KMS-11 (cell line): ENCODE measurements around the gene HIF1AN.

ENCODE experiments used
- H2AFZ ChIP-seq: fragments of 200-600 bp; sonication (generic); 2 replicates; pipeline ENCODE4 v1.6.1; 2016; ENCODE audit warnings: antibody characterized with exemption, mixed run types, low read depth
- H3K27ac ChIP-seq: fragments of 200-600 bp; sonication (generic); 2 replicates; pipeline ENCODE4 v1.6.1; 2016; ENCODE audit warnings: mild to moderate bottlenecking, mixed run types
- H3K27me3 ChIP-seq: fragments of 200-600 bp; sonication (generic); 2 replicates; pipeline ENCODE4 v1.6.1; 2017; ENCODE audit warnings: mild to moderate bottlenecking, low read depth, mixed run types, moderate library complexity; ENCODE audit not compliant: insufficient read depth
- H3K36me3 ChIP-seq: fragments of 200-600 bp; sonication (generic); 2 replicates; pipeline ENCODE4 v1.6.1; 2017; ENCODE audit warnings: mild to moderate bottlenecking, mixed run types; ENCODE audit not compliant: insufficient read depth
- H3K4me1 ChIP-seq: fragments of 200-600 bp; sonication (generic); 2 replicates; pipeline ENCODE4 v1.6.1; 2016; ENCODE audit warnings: mild to moderate bottlenecking, low read depth, mixed run types; ENCODE audit not compliant: poor library complexity, severe bottlenecking
- H3K4me2 ChIP-seq: fragments of 200-600 bp; sonication (generic); 2 replicates; pipeline ENCODE4 v1.7.0; 2016; ENCODE audit warnings: mild to moderate bottlenecking, mixed run types
- H3K4me3 ChIP-seq: fragments of 200-600 bp; sonication (generic); IDR thresholded peaks from 2 replicates; pipeline ENCODE4 v1.6.1; 2017; ENCODE audit warnings: low read depth, low read length, mixed read lengths; ENCODE audit not compliant: insufficient read depth
- H3K79me2 ChIP-seq: fragments of 200-600 bp; sonication (generic); 2 replicates; pipeline ENCODE4 v1.6.1; 2016; ENCODE audit warnings: low read depth, mixed run types; ENCODE audit not compliant: insufficient read depth
- H3K9ac ChIP-seq: fragments of 200-600 bp; sonication (generic); 2 replicates; pipeline ENCODE4 v1.6.1; 2016; ENCODE audit warnings: mild to moderate bottlenecking, mixed run types
- H4K20me1 ChIP-seq: fragments of 200-600 bp; sonication (generic); 2 replicates; pipeline ENCODE4 v1.6.1; 2016; ENCODE audit warnings: mild to moderate bottlenecking, mixed run types; ENCODE audit not compliant: insufficient read depth
- CTCF ChIP-seq: fragments of 200-600 bp; sonication (generic); conservative IDR thresholded peaks from 2 replicates; pipeline ENCODE4 v1.6.1; 2017; ENCODE audit warnings: low read depth, mild to moderate bottlenecking, antibody characterized with exemption, low read length, moderate library complexity, mixed read lengths

The HIF1AN gene

GRCh38 chr10:100553929-100554328, 18.2 kb downstream of the HIF1AN start:
- TF ChIP-seq CTCF: no peak
- Histone ChIP-seq H3K36me3 (no peaks in the 10 kb centered on the region), H3K27me3 (no peaks in the 10 kb centered on the region)

GRCh38 chr10:100554902-100555301, 19.2 kb downstream of the HIF1AN start:
- Histone ChIP-seq H3K27me3 (no peaks in the 10 kb centered on the region), H4K20me1 (no peaks in the 10 kb centered on the region), H3K4me3 (no peak overlapping the region), H2AFZ (no peak overlapping the region), H3K79me2 (no peaks in the 10 kb centered on the region), H3K27ac (no peak overlapping the region), H3K36me3 (no peaks in the 10 kb centered on the region), H3K4me1 (no peaks in the 10 kb centered on the region), H3K9ac (no peak overlapping the region), H3K4me2 (no peak overlapping the region)
- no peak for TF ChIP-seq CTCF

More at GRCh38 chr10:100553929-100554328, 18.2 kb downstream of the HIF1AN start:
- Histone ChIP-seq H3K27ac (no peak overlapping the region), H4K20me1 (no peaks in the 10 kb centered on the region), H3K4me3 (no peak overlapping the region), H3K4me1 (no peaks in the 10 kb centered on the region), H3K79me2 (no peaks in the 10 kb centered on the region), H2AFZ (no peak overlapping the region), H3K9ac (no peak overlapping the region), H3K4me2 (no peak overlapping the region)

- no peaks in the 10 kb centered on the region for H4K20me1 ChIP-seq
Observed at GRCh38 chr10:100560248-100560647, 24.5 kb downstream of the HIF1AN start.

GRCh38 chr10:100561005-100561404, 25.3 kb downstream of the HIF1AN start:
- H3K27ac ChIP-seq: no peak overlapping the region
- H3K9ac ChIP-seq: no peak overlapping the region
- H3K4me3 ChIP-seq: no peak overlapping the region
- H3K27me3 ChIP-seq: no peaks in the 10 kb centered on the region; the same call in 1 of the 2 replicates
- no peak overlapping the region for H2AFZ ChIP-seq
- H3K4me2 ChIP-seq: no peak overlapping the region
- H3K36me3 ChIP-seq: no peaks in the 10 kb centered on the region
- no peaks in the 10 kb centered on the region for H3K4me1 ChIP-seq
- no peak for TF ChIP-seq CTCF
- no peaks in the 10 kb centered on the region for H3K79me2 ChIP-seq
- no peaks in the 10 kb centered on the region for H4K20me1 ChIP-seq

More at GRCh38 chr10:100560248-100560647, 24.5 kb downstream of the HIF1AN start:
- Histone ChIP-seq H3K9ac (no peak overlapping the region), H3K4me1 (no peaks in the 10 kb centered on the region), H3K4me2 (no peak overlapping the region), H2AFZ (no peak overlapping the region), H3K27ac (no peak overlapping the region), H3K79me2 (no peaks in the 10 kb centered on the region), H3K4me3 (no peak overlapping the region), H3K36me3 (no peaks in the 10 kb centered on the region), H3K27me3 (no peaks in the 10 kb centered on the region)
- TF ChIP-seq CTCF: no peak
